SU-DHL-6 (cell line): Measurements from ENCODE around the gene SH3TC2.

ENCODE experiments used
- EZH2phosphoT487 ChIP-seq: fragments of 200-600 bp; sonication (generic), shearing (Covaris generic); conservative IDR thresholded peaks from 2 replicates; pipeline ENCODE4 v1.6.1; 2018; ENCODE audit warnings: mild to moderate bottlenecking, antibody characterized with exemption, low read length, moderate library complexity, mixed read lengths
- TF ChIP-seq, protein P1 (sequence below): fragments of 200-600 bp; sonication (generic); IDR thresholded peaks from one replicate; pipeline ENCODE4 v1.5.1; 2017; ENCODE audit warnings: antibody characterized with exemption, mild to moderate bottlenecking, low read length, moderate library complexity; ENCODE audit not compliant: insufficient read depth, poor library complexity, severe bottlenecking

DNA sequence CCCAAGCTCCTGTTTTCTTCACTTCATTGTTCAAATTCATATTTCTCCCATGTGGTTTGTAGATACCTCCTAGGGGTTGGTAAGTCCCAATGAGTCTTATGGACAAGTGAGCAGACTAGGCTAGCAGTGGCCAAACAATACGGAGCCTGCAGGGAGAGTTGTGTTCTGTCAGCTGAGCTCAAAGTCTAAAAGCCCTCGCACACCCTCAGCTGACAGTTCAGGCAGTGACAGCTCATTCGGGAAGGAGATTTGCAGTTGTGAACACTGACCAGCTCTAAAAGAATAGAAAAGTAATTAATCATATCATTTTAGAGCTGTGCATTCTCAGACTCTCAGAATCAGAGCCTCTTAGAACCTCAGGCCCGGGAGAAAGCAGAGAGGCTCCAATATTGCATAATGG, 95.1 kb downstream of the SH3TC2 start:
- TF ChIP-seq, protein P1, sequence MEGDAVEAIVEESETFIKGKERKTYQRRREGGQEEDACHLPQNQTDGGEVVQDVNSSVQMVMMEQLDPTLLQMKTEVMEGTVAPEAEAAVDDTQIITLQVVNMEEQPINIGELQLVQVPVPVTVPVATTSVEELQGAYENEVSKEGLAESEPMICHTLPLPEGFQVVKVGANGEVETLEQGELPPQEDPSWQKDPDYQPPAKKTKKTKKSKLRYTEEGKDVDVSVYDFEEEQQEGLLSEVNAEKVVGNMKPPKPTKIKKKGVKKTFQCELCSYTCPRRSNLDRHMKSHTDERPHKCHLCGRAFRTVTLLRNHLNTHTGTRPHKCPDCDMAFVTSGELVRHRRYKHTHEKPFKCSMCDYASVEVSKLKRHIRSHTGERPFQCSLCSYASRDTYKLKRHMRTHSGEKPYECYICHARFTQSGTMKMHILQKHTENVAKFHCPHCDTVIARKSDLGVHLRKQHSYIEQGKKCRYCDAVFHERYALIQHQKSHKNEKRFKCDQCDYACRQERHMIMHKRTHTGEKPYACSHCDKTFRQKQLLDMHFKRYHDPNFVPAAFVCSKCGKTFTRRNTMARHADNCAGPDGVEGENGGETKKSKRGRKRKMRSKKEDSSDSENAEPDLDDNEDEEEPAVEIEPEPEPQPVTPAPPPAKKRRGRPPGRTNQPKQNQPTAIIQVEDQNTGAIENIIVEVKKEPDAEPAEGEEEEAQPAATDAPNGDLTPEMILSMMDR = no peak
- no peak for TF ChIP-seq EZH2phosphoT487
